NCI-H2029 treated with DMSO at 0.1 percent for 48 hours (cell line): ENCODE results near the gene CEACAM19.
"Not testable (repeated sequence)": the region's sequence is repeated elsewhere in the genome, so short reads cannot be mapped to it uniquely, and the experiment has no call there.

ENCODE experiments used
- DNase-seq: peaks from one replicate; lab custom pipeline; 2025; lab: John Stamatoyannopoulos, UW

Gene CEACAM19

DNA sequence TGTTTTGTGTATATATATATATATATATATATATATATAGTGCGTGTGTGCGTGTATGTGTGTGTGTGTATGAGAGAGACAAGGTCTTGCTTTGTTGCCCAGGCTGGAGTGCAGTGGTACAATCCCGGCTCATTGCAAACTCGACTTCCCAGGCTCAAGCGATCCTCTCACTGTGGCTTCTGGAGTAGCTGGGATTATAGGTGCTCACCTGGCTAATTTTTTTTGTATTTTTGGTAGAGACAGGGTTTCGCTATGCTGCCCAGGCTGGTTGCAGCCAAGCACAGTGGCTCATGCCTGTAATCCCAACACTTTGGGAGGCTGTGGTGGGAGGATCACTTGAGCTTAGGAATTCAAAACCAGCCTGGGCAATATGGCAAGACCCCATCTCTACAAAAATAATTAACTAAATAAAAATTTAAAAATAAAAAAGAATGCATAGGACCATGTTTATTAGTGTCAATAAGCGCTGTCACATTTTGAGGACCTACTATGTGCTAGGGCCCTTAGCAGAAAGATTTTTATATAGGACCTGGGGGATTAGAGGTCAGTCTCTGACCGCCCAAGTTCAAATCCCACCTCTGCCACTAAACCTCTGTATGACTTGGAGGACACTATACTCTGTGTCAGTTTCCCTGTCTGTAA, 25.8 kb upstream of the CEACAM19 start:
- no peak for DNase-seq

DNA sequence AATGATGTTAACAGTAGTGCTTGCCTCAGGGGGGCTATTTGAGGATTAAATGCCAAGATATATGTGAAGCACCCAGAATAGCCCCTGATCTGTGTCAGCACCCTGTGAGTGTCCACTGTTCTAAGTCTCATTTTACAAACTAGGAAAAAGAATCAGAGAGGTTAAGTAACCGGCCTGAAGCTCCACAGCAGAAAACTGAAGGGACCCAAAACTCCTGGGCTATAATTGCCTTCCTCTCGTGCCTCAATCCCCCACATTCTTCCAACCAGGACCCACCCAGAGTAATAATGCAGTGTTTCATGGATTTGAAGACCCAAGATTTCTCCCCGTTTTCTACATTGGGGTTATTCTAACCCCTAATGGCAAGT, 25.2 kb upstream of the CEACAM19 start:
- no peak for DNase-seq

GRCh38 chr19:44647144-44647543, 24.1 kb upstream of the CEACAM19 start:
- DNase-seq: no peak

DNA sequence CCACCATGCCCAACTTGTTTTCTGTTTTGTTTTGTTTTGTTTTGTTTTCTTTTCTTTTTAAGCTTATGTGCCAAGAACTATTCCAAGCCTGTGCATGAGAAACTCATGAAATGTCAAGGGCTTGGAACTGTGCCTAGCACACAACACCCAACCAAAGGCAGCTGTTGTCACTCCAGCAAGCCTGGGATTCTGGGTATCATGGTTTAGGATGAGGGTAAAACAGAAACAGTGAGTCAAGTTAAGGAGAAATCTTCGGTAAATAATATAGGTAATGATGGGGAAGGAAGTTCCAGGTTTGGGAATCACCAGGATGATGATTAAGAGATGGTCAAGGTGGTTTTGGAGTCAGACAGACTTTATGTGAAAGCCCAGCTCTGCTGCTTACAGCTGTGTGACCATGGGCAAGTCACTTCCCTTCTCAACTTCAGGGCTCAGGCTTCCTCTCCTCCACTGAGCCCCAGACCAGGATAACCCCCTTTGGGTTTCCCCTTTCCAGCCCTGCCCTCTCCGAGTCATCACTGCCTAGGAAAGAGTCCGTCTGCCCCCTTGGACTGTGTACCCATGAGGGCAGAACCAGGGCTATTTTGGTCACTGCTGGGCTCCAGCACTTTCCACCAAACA, 22.5 kb upstream of the CEACAM19 start:
- no peak for DNase-seq

- DNase-seq: peak; percentile 42
These were observed 21.6 kb upstream of the CEACAM19 start for GRCh38 chr19:44649578-44650145.

- DNase-seq: no peak
These were observed 17.9 kb upstream of the CEACAM19 start for GRCh38 chr19:44653343-44653742.

- DNase-seq: no peak
These were observed 17.1 kb upstream of the CEACAM19 start for GRCh38 chr19:44653977-44654774.

GRCh38 chr19:44657211-44657921, 13.9 kb upstream of the CEACAM19 start:
- DNase-seq: no peak

DNA sequence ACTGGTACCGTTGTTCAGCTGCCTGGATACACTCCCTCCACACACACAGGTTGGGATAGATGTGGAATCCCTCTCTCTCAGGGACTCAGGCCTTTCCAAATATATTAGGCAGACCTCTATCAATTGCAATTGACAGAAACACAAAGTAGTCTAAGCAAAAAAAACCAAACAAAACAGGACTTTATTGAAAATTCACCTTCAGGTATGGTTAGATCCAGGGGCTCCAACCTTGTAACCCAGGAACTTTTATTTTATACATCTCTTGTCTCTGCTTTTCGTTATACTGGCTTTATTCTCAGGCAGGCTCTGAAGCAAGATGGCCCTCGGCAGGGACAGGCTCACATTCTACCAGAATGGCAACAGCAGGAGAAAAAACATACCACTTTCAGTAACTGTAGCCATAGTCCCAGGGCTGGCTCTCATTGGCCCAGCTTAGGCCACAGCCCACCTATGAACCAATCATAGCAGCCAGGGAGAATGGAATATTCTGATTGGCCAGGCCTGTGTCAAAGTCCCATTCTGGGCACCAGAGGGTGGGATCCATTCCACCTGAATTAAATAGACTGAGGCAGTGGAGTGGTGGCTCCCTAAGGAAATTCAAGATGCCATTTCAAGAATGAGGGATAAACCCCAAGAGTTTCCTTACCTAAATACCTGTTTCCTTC, 13.1 kb upstream of the CEACAM19 start:
- DNase-seq: no peak

GRCh38 chr19:44660081-44660480, 11.2 kb upstream of the CEACAM19 start:
- peak; percentile 54 for DNase-seq

- DNase-seq: no peak
These were observed 10.1 kb upstream of the CEACAM19 start for GRCh38 chr19:44661205-44661604.

- no peak for DNase-seq
These were observed 9.4 kb upstream of the CEACAM19 start for GRCh38 chr19:44661904-44662303.

GRCh38 chr19:44662691-44663385, 8.4 kb upstream of the CEACAM19 start:
- no peak for DNase-seq

DNA sequence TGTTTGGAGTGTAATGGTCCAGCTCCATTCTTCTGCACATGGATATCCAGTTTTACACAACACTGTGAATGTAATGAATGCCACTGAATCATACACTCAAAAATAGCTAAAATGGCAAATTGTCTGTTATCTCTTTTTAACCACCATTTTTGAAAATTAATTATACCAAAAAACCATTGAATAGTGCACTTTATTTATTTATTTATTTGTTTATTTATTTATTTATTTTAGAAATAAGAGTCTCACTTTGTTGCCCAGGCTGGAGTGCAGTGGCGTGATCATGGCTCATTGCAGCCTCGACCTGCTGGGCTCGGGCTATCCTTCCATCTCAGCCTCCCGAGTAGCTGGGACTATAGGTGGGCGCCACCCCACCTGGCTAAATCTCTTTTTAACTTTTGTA, 7.3 kb upstream of the CEACAM19 start:
- no peak for DNase-seq

GRCh38 chr19:44664976-44665375, 6.3 kb upstream of the CEACAM19 start:
- no peak for DNase-seq

GRCh38 chr19:44666852-44667556, 4.3 kb upstream of the CEACAM19 start:
- no peak for DNase-seq

GRCh38 chr19:44668985-44669764, 2.1 kb upstream of the CEACAM19 start:
- DNase-seq: no peak

DNA sequence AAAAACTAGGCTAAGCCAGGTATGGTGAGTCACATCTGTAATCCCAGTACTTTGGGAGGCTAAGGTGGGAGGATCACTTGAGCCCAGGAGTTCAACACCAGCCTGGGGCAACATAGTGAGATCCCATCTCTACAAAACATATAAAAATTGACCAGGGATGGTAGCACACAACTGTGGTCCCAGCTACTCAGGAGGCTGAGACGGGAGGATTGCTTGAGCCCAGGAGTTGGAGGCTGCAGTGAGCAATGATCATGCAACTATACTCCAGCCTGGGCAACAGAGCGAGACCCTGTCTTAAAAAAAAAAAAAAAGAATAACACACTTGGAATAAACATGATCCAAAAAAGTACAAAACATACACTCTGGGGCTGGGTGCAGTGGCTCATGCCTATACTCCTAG, 1.3 kb upstream of the CEACAM19 start:
- not testable (repeated sequence) for DNase-seq

DNA sequence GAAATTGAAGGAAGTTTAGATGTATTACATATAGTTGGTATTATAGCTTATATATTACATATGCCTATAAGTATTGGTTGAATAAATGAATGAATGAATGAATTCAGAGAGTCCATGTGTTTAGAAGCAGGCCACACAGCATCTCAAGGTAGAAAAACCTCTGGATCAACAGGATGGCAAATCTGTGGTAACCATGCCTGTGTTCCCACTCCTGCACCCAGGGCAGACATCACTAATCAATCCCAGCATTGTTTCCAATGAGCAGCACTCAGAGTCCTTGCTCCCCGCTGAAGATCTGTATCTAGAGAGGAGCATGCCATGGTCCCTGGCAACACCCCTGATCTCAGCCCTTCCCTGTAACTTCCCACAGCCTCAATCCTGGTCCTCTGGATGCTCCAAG, 944 bp downstream of the CEACAM19 start:
- no peak for DNase-seq

GRCh38 chr19:44673510-44673909, 2.2 kb downstream of the CEACAM19 start:
- no peak for DNase-seq
